Neural crest cell (in vitro differentiated cells): ENCODE results near the gene TSPAN18. TPM values are rescaled to one million over a fixed set of nuclear protein-coding genes. Genes with fewer than 3 reads are reported as not detected.

Experiments
- DNase-seq: peaks from one replicate; pipeline ENCODE4 v3.0.0; 2021; ENCODE audit warnings: low read depth, mixed read lengths, low spot score
- H3K27ac Mint-ChIP-seq: one replicate; pipeline ENCODE4 v1.8.0; 2021; ENCODE audit warnings: mild to moderate bottlenecking, mixed read lengths; ENCODE audit not compliant: unreplicated experiment
- H3K27me3 Mint-ChIP-seq: 2 replicates; pipeline ENCODE4 v1.8.0; 2021; ENCODE audit warnings: low read depth, mild to moderate bottlenecking, mixed read lengths
- H3K36me3 Mint-ChIP-seq: 2 replicates; pipeline ENCODE4 v1.8.0; 2021; ENCODE audit warnings: low read depth, mild to moderate bottlenecking, mixed read lengths
- H3K4me1 Mint-ChIP-seq: 2 replicates; pipeline ENCODE4 v1.8.0; 2021; ENCODE audit warnings: mixed read lengths
- H3K4me3 Mint-ChIP-seq: one replicate; pipeline ENCODE4 v1.8.0; 2021; ENCODE audit warnings: mild to moderate bottlenecking, mixed read lengths
- H3K9me3 Mint-ChIP-seq: 2 replicates; pipeline ENCODE4 v1.8.0; 2021; ENCODE audit warnings: mixed read lengths
- CTCF ChIP-seq: fragments of 200-600 bp; sonication (generic); conservative IDR thresholded peaks from 2 replicates; pipeline ENCODE4 v1.5.0; 2021; ENCODE audit warnings: antibody characterized with exemption, mild to moderate bottlenecking
- total RNA-seq: library from RNA; stranded (reverse); gene quantifications from 2 replicates; pipeline ENCODE4 v1.2.1, GENCODE V29; 2021

TSPAN18 gene
- total RNA-seq, 1 donor from 2014 or later: 125 TPM

GRCh38 chr11:44832452-44832851 lies 105.7 kb downstream of the TSPAN18 start:
- peak overlapping the region; percentile 12 for H3K4me3 Mint-ChIP-seq
- peaks cover 13% of the 10 kb centered on the region for H3K36me3 Mint-ChIP-seq
- TF ChIP-seq CTCF: no peak
- H3K9me3 Mint-ChIP-seq: no peaks in the 10 kb centered on the region
- no peaks in the 10 kb centered on the region for H3K27me3 Mint-ChIP-seq
- peak overlapping the region; percentile 52 for H3K27ac Mint-ChIP-seq
- DNase-seq: no peak
- peaks cover 84% of the 10 kb centered on the region for H3K4me1 Mint-ChIP-seq

GRCh38 chr11:44833221-44833876 lies 106.6 kb downstream of the TSPAN18 start:
- Mint-ChIP-seq H3K9me3 (no peaks in the 10 kb centered on the region), H3K27ac (peak overlapping the region; percentile 82), H3K4me1 (peaks cover 80% of the 10 kb centered on the region), H3K4me3 (no peak overlapping the region), H3K27me3 (no peaks in the 10 kb centered on the region), H3K36me3 (peaks cover 18% of the 10 kb centered on the region)
- no peak for TF ChIP-seq CTCF
- no peak for DNase-seq

- no peaks in the 10 kb centered on the region for H3K9me3 Mint-ChIP-seq
- DNase-seq: no peak
- H3K27ac Mint-ChIP-seq: peak overlapping the region; percentile 82
- H3K4me3 Mint-ChIP-seq: peak overlapping the region; percentile 56
- H3K4me1 Mint-ChIP-seq: peaks cover 79% of the 10 kb centered on the region
- no peak for TF ChIP-seq CTCF
- no peaks in the 10 kb centered on the region for H3K27me3 Mint-ChIP-seq
- H3K36me3 Mint-ChIP-seq: peaks cover 20% of the 10 kb centered on the region
Measured at GRCh38 chr11:44833877-44834452, 107.2 kb downstream of the TSPAN18 start.

GRCh38 chr11:44834846-44835245 lies 108.1 kb downstream of the TSPAN18 start:
- no peaks in the 10 kb centered on the region for H3K27me3 Mint-ChIP-seq
- no peak for TF ChIP-seq CTCF
- H3K9me3 Mint-ChIP-seq: no peaks in the 10 kb centered on the region
- peak overlapping the region; percentile 41 for H3K4me3 Mint-ChIP-seq
- no peak for DNase-seq
- peaks cover 76% of the 10 kb centered on the region for H3K4me1 Mint-ChIP-seq
- peaks cover 22% of the 10 kb centered on the region for H3K36me3 Mint-ChIP-seq
- H3K27ac Mint-ChIP-seq: no peak overlapping the region

DNA sequence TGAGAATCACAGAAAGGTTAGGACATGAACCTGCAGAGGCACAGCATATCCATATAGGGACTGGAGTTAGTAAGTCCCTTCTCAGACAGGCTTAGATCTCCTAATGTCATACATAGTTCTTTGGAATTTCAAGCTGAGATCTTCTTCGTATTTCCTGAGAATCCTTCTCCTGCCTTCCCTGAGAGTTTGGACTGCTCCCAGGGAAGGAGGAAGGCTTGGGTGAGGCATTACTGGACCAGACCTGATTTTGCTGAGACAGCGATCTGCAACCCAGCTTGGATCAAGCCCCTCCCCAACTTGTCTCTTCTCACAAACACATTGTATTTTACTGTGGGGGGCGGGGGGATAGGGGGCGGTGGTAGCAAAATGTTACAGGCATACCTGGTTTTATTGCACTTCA lies 108.5 kb downstream of the TSPAN18 start:
- Mint-ChIP-seq H3K27me3 (no peaks in the 10 kb centered on the region), H3K27ac (peak overlapping the region; percentile 57), H3K4me3 (no peak overlapping the region), H3K4me1 (peaks cover 73% of the 10 kb centered on the region), H3K36me3 (peaks cover 22% of the 10 kb centered on the region), H3K9me3 (no peaks in the 10 kb centered on the region)
- TF ChIP-seq CTCF: no peak
- DNase-seq: no peak
